HG03025 (cell line): Measurements from ENCODE around the gene PANK1.

Source experiments
- ATAC-seq: cut with Tn5 transposase; IDR thresholded peaks from one replicate; pipeline ENCODE4 v1.9.1; 2021; ENCODE audit warnings: mild to moderate bottlenecking, moderate library complexity; ENCODE audit not compliant: unreplicated experiment, low FRiP score

The PANK1 gene

GRCh38 chr10:89652806-89653370 lies 7.8 kb upstream of the PANK1 start:
- no peak for ATAC-seq

- no peak for ATAC-seq
Measured at GRCh38 chr10:89651916-89652573, 7.0 kb upstream of the PANK1 start.

DNA sequence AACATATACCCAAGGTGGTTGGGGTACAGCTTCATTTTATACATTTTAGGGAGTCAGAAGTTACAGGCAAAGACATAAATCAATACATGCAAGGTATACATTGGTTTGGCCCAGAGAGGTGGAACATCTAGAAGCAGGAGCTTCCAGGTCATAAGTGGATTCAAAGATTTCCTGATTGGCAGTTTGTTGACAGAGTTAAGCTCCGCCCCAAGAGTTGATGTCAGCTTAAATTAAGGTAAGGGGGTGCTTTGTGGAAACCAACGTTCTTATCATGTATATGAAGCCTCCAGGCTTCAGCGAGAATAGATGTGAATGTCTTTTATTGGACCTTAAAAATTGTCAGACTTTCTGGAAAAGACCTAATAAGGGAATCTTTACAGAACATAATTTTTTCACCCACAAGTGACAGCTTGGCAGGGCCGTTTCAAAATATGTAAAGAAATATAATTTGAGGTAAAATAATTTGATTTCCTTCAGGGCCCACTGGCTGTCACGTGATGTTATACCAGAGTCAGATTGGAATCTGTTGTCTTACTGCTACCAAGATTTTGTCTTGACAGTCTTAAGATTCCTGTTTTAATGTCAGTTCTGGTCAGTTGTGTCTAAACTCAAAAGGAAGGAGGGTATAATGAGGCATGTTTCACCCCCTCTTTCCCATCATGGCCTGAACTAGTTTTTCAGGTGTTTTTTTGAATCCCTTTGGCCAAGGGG lies 6.3 kb upstream of the PANK1 start:
- no peak for ATAC-seq

DNA sequence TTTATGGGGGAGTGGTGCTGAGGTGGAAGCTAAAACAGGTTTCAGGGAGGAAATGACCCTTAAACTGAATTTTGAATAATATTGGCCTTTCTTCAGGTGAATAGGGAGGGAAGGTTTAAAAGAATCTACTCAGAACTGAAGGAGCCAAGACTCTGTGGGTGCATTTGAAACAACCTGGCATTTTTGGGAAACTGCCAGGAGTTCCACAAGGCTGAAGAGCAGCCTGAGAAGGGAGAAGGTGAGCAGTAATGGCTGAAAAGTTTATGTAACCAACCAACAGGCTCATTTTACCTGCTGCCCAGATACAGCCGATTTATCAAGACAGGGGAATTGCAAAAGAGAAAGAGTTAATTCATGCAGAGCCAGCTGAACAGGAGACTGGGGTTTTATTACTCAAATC lies 4.0 kb upstream of the PANK1 start:
- ATAC-seq: no peak

GRCh38 chr10:89648074-89648473 lies 3.0 kb upstream of the PANK1 start:
- no peak for ATAC-seq

GRCh38 chr10:89646889-89647657 lies 2.0 kb upstream of the PANK1 start:
- ATAC-seq: no peak

- no peak for ATAC-seq
Measured at GRCh38 chr10:89645742-89646172, 715 bp upstream of the PANK1 start.

GRCh38 chr10:89644691-89644966 lies 413 bp downstream of the PANK1 start:
- peak; percentile 23 for ATAC-seq

- peak; percentile 88 for ATAC-seq
Measured at GRCh38 chr10:89643812-89644690, 991 bp downstream of the PANK1 start.

DNA sequence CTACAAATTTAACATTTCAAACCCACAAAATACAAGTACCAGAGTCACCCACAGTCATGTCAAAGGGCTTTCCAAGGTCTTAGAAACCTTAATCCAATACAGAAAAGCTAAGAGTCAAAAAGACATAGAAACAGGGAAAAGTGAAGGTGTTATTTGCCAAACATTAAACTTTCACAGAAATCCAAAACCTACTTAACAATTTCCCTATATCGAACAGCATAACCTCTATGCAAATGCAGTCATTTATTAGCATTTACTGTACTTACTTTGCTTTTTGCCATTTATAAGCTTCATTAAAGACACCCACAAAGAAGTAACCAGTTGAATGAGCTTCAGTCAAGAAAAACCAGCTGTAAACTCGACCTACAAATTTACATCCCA lies 1.6 kb downstream of the PANK1 start:
- ATAC-seq: no peak

- ATAC-seq: no peak
Measured at GRCh38 chr10:89642193-89642592, 2.8 kb downstream of the PANK1 start.

DNA sequence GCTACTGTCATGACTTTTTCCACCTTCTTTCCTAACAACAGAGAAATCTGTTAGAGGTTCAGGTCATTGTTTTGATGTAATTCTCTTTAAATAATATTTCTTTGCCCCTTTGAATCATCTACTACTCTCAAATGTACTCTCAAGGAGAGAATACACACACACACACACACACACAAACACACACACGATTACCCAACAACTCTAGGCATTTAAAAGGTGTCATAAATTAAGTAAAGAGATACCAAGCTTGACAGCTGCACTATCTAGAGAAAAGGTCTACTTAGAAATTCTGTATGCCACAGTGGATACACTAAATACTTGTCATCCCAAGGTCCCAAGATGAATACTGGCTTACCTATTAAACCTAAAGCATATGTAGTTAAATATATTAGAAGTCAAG lies 4.8 kb downstream of the PANK1 start:
- no peak for ATAC-seq

GRCh38 chr10:89639326-89639725 lies 5.7 kb downstream of the PANK1 start:
- no peak for ATAC-seq

DNA sequence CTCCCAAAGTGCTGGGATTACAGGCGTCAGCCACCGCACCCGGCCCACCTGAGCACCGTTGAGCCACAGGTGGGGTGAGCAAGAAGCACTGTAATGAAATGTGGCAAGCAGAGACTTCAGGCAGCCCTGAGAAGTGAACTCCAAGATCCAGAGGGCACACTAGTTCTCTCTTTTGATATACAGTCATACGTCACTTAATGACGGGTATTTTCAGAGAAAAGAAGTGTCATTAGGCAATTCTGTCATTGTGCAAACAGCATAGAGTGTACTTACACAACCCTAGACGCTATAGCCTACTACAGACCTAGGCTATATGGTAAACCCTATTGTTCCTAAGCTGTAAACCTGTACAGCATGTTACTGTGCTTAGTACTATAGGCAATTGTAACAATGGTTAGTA lies 7.9 kb downstream of the PANK1 start:
- ATAC-seq: no peak

DNA sequence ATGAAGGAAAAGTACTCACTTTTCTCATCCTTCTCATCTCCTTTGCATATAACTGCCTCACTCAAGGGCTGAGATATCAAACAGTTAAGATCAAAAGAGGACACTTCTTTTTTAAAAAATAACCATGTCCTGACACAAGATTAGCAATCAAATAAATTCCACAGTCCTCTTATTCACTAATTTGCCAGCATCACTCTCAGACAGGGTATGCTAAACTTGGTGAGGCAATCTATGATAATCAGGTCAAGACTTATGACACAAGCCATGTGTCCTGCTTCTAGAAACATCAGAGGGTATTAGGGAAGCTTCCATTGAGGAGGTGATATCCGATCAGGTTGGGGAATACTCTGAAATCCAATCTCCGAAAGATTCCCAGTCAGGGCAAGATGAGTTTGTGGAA lies 10.4 kb downstream of the PANK1 start:
- ATAC-seq: no peak

DNA sequence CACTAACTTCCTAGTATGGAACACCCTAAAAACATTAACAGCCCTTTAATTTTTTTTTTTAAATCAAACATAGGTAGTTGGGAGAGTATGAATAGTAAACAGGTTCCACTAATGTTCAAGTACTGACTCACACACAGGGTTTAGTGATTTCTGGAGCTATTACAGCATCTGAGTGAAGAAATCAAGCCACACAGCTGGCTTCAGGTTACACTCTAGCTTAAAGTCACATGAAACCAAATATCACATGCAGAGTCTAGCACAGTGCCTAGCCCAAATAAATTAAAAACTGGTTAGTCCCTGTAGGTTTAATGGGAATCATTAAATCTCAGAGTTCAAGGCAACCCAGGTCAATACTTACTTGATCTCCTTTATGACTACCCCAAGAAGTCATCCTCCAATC lies 11.6 kb downstream of the PANK1 start:
- ATAC-seq: no peak

GRCh38 chr10:89632824-89633223 lies 12.2 kb downstream of the PANK1 start:
- no peak for ATAC-seq

- no peak for ATAC-seq
Measured at GRCh38 chr10:89627830-89628229, 17.2 kb downstream of the PANK1 start.

DNA sequence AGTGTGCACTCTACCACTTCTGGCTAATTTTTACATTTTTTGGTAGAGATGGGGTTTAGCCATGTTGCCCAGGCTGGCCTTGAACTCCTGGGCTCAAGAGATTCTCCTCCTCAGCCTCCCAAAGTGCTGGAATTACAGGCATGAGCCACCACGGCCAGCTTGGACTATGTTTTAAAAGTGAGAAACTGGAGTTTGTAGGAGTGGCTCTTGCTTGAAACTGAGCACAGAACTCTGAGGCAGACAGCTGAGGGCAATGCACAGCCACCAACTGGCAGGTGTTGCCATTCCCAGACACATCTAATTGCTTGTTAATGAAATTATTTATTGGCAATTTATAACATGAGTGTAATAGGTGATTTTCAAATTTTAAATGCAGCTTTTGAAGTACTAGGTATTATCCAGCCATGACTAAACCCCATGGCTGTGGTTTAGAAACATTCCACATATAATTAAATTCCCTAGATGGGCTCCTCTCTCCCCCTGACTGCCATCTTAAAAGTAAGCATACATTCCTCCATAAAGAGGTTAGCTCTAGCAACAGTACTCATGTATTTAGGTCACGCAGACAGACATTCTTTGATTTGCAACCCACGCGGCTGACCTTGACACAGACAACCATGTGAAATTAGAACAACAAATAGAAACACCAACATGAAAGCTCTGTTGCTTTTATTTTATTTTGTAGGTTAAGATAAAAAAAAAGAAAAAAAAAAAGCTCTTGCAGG lies 19.8 kb downstream of the PANK1 start:
- ATAC-seq: no peak

- ATAC-seq: no peak
Measured at GRCh38 chr10:89624020-89624419, 21.0 kb downstream of the PANK1 start.
